RWPE2 (cell line): ENCODE data around the gene TMEM185B.
"Not testable (repeated sequence)": the region's sequence is repeated elsewhere in the genome, so short reads cannot be mapped to it uniquely, and the experiment has no call there.

ENCODE experiments used
- ATAC-seq: fragments of 200-7000 bp; cut with Tn5 transposase; 3 replicates; pipeline ENCODE4 v1.9.1; 2021; ENCODE audit warnings: low read depth
- DNase-seq: peaks from one replicate; pipeline ENCODE4 v3.0.0-alpha.2; 2020; ENCODE audit warnings: low spot score
- H3K27ac ChIP-seq: fragments of 450-650 bp; 2 replicates; pipeline ENCODE4 v1.5.1; 2017; ENCODE audit warnings: mild to moderate bottlenecking; ENCODE audit not compliant: poor library complexity, severe bottlenecking
- H3K27me3 ChIP-seq: fragments of 250-450 bp; sonication (Bioruptor Pico); 2 replicates; pipeline ENCODE4 v1.5.1; 2021; ENCODE audit warnings: mild to moderate bottlenecking, moderate library complexity; ENCODE audit not compliant: insufficient read depth, poor library complexity, severe bottlenecking
- H3K36me3 ChIP-seq: fragments of 250-450 bp; sonication (Bioruptor Pico); 2 replicates; pipeline ENCODE4 v1.5.1; 2020; ENCODE audit warnings: low read depth, mild to moderate bottlenecking, moderate library complexity
- H3K4me1 ChIP-seq: fragments of 250-450 bp; sonication (Bioruptor Pico); 2 replicates; pipeline ENCODE4 v1.5.1; 2021; ENCODE audit warnings: mild to moderate bottlenecking, moderate library complexity; ENCODE audit not compliant: insufficient read depth, poor library complexity, severe bottlenecking
- H3K4me3 ChIP-seq: fragments of 250-450 bp; sonication (Bioruptor Pico); 2 replicates; pipeline ENCODE4 v1.5.1; 2021; ENCODE audit warnings: mild to moderate bottlenecking, moderate library complexity; ENCODE audit not compliant: severe bottlenecking
- H3K9me3 ChIP-seq: fragments of 250-450 bp; sonication (Bioruptor Pico); 2 replicates; pipeline ENCODE4 v1.5.1; 2021; ENCODE audit warnings: mild to moderate bottlenecking, moderate library complexity; ENCODE audit not compliant: severe bottlenecking
- CTCF ChIP-seq: fragments of 450-650 bp; IDR thresholded peaks from one replicate; pipeline ENCODE4 v1.5.1; 2017; ENCODE audit warnings: mild to moderate bottlenecking, moderate library complexity; ENCODE audit not compliant: poor library complexity, severe bottlenecking

TMEM185B gene

DNA sequence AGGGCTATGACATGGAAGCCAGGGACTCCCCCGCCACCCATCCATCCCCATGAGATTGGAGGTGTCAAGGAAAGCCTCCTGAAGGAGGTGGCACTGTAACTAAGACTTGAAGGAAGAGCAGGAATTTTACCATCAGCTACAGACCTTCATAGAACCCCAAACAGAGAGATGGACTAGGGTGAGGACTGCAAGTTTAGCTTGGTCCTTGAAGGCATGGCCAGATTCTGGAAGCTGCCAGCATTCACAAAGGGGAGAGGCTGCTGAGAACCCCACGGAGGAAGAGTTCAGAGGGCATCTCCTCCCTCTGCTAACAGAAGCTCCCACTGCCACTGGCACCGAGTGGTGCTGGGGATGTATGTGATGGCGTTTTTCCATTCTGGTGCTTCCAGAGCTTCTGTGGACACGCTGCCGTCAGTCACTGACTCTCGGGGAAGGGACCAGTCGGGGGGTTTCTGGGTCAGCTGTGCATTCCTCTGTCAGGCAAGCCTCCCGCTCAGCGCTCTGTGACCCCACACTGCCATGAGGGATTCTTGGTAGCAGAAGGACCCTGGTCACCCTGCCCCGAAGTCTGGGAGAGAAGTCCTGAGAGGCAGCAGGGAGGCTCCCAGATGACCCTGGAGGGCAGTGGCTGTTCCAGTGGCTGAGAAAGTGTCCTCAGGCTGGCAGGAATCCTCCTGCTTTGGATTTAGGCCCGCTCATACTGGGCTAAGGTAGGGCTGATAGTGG lies 18.1 kb downstream of the TMEM185B start:
- Histone ChIP-seq H3K27ac (no peak overlapping the region), H3K9me3 (no peaks in the 10 kb centered on the region), H3K36me3 (no peaks in the 10 kb centered on the region), H3K27me3 (no peaks in the 10 kb centered on the region), H3K4me1 (no peaks in the 10 kb centered on the region), H3K4me3 (no peak overlapping the region)
- no peak for TF ChIP-seq CTCF
- DNase-seq = no peak
- no peak for ATAC-seq

- no peak for TF ChIP-seq CTCF
- H3K4me3 ChIP-seq = no peak overlapping the region
- H3K4me1 ChIP-seq = no peaks in the 10 kb centered on the region
- no peaks in the 10 kb centered on the region for H3K27me3 ChIP-seq
- no peaks in the 10 kb centered on the region for H3K9me3 ChIP-seq
- ATAC-seq (no peak), DNase-seq (no peak)
- no peaks in the 10 kb centered on the region for H3K36me3 ChIP-seq
- no peak overlapping the region for H3K27ac ChIP-seq
Observed at GRCh38 chr2:120204417-120204816, 18.8 kb downstream of the TMEM185B start.

DNA sequence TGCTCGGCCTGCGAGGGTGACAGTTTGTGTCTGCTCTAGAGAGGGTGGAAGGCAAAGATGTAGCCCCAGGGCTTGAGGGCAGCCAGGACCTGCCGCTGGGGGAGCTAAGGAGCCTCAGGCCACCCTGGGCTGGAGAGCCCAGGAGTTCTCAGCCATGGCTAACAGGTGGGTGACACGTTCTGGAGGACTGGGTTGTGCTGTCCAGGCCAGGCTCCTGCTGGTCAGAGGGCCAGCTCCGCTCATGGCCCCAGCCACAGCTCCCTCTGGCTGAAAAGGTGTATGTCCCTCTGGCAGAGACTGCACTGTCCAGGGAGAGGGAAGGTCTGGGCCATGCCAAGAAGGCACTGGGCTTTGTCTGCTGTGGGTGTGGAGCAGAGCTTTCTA lies 19.2 kb downstream of the TMEM185B start:
- ATAC-seq (no peak), DNase-seq (no peak)
- no peaks in the 10 kb centered on the region for H3K36me3 ChIP-seq

GRCh38 chr2:120203251-120204021 lies 19.8 kb downstream of the TMEM185B start:
- no peak overlapping the region for H3K4me3 ChIP-seq
- H3K27ac ChIP-seq = no peak overlapping the region
- DNase-seq (no peak), ATAC-seq (no peak)
- H3K9me3 ChIP-seq = peaks cover 3% of the 10 kb centered on the region
- no peaks in the 10 kb centered on the region for H3K27me3 ChIP-seq
- H3K36me3 ChIP-seq = no peaks in the 10 kb centered on the region
- TF ChIP-seq CTCF = no peak
- no peaks in the 10 kb centered on the region for H3K4me1 ChIP-seq

More for the DNA sequence above, 19.2 kb downstream of the TMEM185B start:
- H3K27ac ChIP-seq = no peak overlapping the region
- H3K27me3 ChIP-seq = no peaks in the 10 kb centered on the region
- H3K4me1 ChIP-seq = no peaks in the 10 kb centered on the region
- H3K4me3 ChIP-seq = no peak overlapping the region
- no peaks in the 10 kb centered on the region for H3K9me3 ChIP-seq
- no peak for TF ChIP-seq CTCF

DNA sequence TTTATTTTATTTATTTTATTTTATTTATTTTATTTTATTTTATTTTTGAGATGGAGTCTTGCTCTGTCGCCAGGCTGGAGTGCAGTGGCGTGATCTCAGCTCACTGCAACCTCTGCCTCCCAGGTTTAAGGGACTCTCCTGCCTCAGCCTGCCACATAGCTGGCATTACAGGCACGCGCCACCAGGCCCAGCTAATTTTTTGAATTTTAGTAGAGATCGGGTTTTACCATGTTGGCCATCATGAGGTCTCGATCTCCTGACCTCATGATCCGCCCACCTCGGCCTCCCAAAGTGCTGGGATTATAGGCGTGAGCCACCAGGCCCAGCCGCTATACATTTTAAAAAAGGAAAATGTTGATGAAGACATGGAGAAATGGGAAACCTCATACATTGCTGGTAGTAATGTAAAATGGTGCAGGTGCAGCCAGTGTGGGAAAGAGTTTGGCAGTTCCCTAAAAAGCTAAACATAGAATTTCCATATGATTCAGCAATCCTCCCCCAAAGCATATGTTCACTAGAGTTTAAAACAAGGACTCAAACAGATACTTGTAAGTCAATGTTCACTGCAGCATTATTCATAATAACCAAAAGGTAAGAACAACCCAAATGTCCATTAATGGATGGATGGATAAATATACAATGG lies 23.3 kb downstream of the TMEM185B start:
- H3K4me1 ChIP-seq, H3K4me3 ChIP-seq, H3K27me3 ChIP-seq, DNase-seq, ATAC-seq, H3K9me3 ChIP-seq, H3K27ac ChIP-seq, H3K36me3 ChIP-seq: not testable (repeated sequence)
